Keratinocyte (primary cell): ENCODE data around the gene CEBPZ.

Experiments
- CTCF ChIP-seq, 3 experiments: IDR thresholded peaks in 1 of 3; conservative IDR thresholded peaks in 1 of 3; optimal IDR thresholded peaks in 1 of 3; 2 replicates in 2 of 3; 3 replicates in 1 of 3; pipeline versions ENCODE3 to v1.5.1; 2011; ENCODE audit warnings: low read length in 3 of 3, mild to moderate bottlenecking in 3 of 3, moderate library complexity in 2 of 3, control low read depth in 1 of 3, inconsistent platforms in 1 of 3; ENCODE audit not compliant: insufficient read depth in 2 of 3; ENCODE audit errors: extremely low read depth in 1 of 3
- EZH2 ChIP-seq: IDR thresholded peaks from one replicate; pipeline ENCODE4 v1.6.1; 2012; ENCODE audit warnings: inconsistent platforms, mild to moderate bottlenecking, low read length, moderate library complexity

DNA sequence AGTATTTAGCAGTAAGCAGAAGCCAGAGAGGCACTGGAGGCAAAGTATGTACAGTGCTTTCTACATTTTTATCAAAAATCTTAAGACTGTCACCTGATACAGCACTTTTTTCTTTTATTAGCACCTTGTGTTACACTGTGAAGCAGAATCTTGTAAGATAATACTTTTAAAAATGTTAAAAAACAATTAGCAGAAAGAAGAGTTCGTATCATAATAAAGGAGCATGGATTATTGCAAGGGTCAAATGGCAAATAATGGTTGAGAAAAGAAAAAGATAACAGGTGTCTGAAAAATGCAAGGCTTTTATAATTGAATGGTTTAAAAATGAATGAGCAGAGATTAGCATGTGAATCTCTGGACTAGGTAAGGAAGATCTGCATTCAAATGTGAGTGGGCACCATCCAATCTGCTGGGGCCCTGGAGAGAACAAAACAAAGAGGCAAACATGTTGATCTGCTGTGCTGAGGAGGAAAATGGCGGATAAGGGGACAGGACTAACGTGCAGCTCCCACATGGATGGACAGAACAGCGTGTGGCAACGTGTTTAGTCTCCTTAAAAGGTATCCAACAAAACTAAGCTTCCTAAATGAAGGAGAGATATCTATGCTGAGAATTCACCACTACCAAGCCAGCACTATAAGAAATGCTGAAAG, 25.6 kb downstream of the CEBPZ start:
- TF ChIP-seq CTCF (optimal IDR thresholded peaks at IDR 0.05 in 1 of 3, IDR thresholded peaks at IDR 0.05 in 1 of 3, conservative IDR thresholded peaks at IDR 0.05 in 1 of 3; ENCODE audit: extremely low read depth in 1 of 3, insufficient read depth in 2 of 3, low read length in 3 of 3), result no peak
- TF ChIP-seq EZH2, result no peak
